ENCODE results near the gene PI4K2B. TPM values are rescaled to one million over a fixed set of nuclear protein-coding genes. Genes with fewer than 3 reads are reported as not detected.

The PI4K2B gene
- total and polyA plus RNA-seq, 7 experiments from 2014 or later = 7.2 to 31.9 (median 11.9) TPM

DNA sequence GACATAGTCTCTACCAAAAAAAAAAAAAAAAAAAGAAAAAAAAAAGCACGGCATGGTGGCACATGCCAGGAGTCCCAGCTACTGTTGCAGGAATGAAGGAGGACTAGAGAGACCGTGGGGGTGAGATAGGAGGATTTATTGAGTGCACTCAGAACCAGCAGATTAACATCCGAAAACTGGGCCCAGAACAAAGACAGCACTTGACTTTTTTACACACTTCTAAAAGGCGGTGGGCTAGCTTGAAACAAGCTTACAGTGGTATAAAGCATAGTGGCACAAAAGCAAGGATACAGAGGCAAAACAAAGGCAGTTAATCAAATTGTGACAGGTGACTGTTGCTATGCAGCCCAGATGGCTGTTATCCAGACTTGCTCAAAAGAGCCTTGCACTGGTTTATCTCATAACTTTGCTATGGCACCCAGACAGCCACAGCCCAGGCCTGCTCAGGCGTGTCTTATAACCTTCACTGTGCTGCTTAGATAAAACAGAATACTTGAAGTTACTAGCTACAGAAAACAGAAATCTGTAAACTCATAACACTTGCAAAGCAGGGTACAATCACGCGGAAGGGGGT lies 9.9 kb upstream of the PI4K2B start:
- POLR2A ChIA-PET = interaction anchor here (1.4 kb wide), 1 partner anchor 10 kb away, joined by 4 read pairs; the partner anchor contains the start of gene PI4K2B
- no peak overlapping the region for H3K27ac Mint-ChIP-seq
- no peaks in the 10 kb centered on the region for H3K27me3 Mint-ChIP-seq
- no peaks in the 10 kb centered on the region for H3K27me3 ChIP-seq (ENCODE audit: control insufficient read depth in 2 of 2, insufficient read depth in 2 of 2, low read length in 2 of 2)
- H3K9me3 ChIP-seq (ENCODE audit: control insufficient read depth in 2 of 3, low read length in 3 of 3) = peaks cover 0 to 61% (median 17%) of the 10 kb centered on the region in 3 experiments
- no peaks in the 10 kb centered on the region for H3K4me1 ChIP-seq (ENCODE audit: control insufficient read depth in 2 of 2, insufficient read depth in 2 of 2, low read length in 2 of 2)
- no peaks in the 10 kb centered on the region for H3K36me3 ChIP-seq (ENCODE audit: control insufficient read depth in 2 of 3, insufficient read depth in 3 of 3, low read length in 3 of 3)
- DNase-seq = peak in 5 of 9 donors; percentile 8 to 31 (median 26)
- no peak for ATAC-seq
- intact Hi-C loops (cut with micrococcal nuclease) = no loop called here
- CTCF ChIA-PET = no interaction called here
- H3K9me3 Mint-ChIP-seq = peaks cover 9 to 97% (median 55%) of the 10 kb centered on the region in 11 donors
- H3K4me3 ChIP-seq (ENCODE audit: low read length) = no peak overlapping the region
- peaks cover 33 to 65% (median 48%) of the 10 kb centered on the region in 5 donors for H3K36me3 Mint-ChIP-seq
- H3K4me3 Mint-ChIP-seq = no peak overlapping the region
- no peak overlapping the region for H3K27ac ChIP-seq (ENCODE audit: low read depth, low read length)
- peaks cover 0 to 2% (median 0%) of the 10 kb centered on the region in 7 donors for H3K4me1 Mint-ChIP-seq

DNA sequence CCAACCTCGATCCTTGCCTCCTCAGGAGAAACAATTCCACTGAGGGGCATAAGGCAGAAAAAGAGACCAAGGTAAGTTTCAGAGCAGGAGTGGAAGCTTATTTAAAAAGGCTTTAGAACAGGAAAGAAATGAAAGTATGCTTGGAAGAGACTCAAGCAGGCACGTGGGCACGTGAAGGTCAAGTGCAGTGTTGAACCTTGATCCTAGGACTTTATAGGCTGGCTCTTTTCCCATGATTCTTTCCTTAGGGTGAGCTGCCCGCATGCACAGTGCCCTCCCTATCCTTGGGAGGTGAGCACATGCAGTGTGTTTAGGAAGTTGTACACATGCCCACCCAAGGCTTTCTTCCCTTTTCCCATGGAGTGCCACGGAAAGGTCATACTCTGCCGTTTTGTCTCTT lies 4.0 kb upstream of the PI4K2B start:
- POLR2A ChIA-PET = no interaction called here
- H3K4me3 Mint-ChIP-seq = peak overlapping the region in 1 of 10 donors; percentile 9
- Histone ChIP-seq H3K27ac (ENCODE audit: low read depth, low read length) (no peak overlapping the region), H3K27me3 (ENCODE audit: control insufficient read depth in 2 of 2, insufficient read depth in 2 of 2, low read length in 2 of 2) (no peaks in the 10 kb centered on the region), H3K4me3 (ENCODE audit: low read length) (no peak overlapping the region), H3K4me1 (ENCODE audit: control insufficient read depth in 2 of 2, insufficient read depth in 2 of 2, low read length in 2 of 2) (peaks cover 6 to 11% of the 10 kb centered on the region in 2 donors), H3K36me3 (ENCODE audit: control insufficient read depth in 2 of 3, insufficient read depth in 3 of 3, low read length in 3 of 3) (peaks cover 0 to 3% (median 0%) of the 10 kb centered on the region in 3 experiments), H3K9me3 (ENCODE audit: control insufficient read depth in 2 of 3, low read length in 3 of 3) (peaks cover 0 to 19% (median 4%) of the 10 kb centered on the region in 3 experiments)
- peaks cover 5 to 45% (median 27%) of the 10 kb centered on the region in 11 donors for H3K9me3 Mint-ChIP-seq
- no peaks in the 10 kb centered on the region for H3K27me3 Mint-ChIP-seq
- H3K36me3 Mint-ChIP-seq = peaks cover 5 to 47% (median 34%) of the 10 kb centered on the region in 5 donors
- no peak for ATAC-seq
- DNase-seq = no peak
- intact Hi-C loops (cut with micrococcal nuclease) = loop anchor here (5.0 to 10.0 kb wide), 4 partner anchors 38 to 1352 kb away; partner anchors contain the start of gene TBC1D19 (in 2 of the 2)
- H3K27ac Mint-ChIP-seq = no peak overlapping the region
- CTCF ChIA-PET = no interaction called here
- H3K4me1 Mint-ChIP-seq = peaks cover 0 to 23% (median 14%) of the 10 kb centered on the region in 7 donors

DNA sequence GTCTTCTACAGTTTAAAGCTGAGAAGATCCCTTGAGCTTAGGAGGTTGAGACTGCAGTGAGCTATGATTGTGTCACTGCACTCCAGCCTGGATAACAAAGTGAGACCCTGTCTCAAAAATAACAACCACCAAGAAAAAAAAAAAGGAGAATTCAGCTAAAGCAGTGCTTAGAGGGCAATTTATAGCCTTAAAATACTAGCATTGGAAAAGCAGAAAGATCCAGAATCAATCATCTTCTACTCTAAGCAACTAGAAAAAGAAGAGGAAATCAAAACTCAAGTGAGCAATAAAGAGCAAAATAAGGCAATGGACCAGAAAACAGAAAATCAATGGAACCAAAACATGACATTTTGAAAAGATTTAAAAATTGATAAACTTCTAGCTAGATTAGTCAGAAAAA lies 639 bp upstream of the PI4K2B start:
- Mint-ChIP-seq H3K36me3 (peaks cover under 1 to 43% (median 25%) of the 10 kb centered on the region in 5 donors), H3K27me3 (no peaks in the 10 kb centered on the region), H3K9me3 (peaks cover 0 to 19% (median 8%) of the 10 kb centered on the region in 11 donors), H3K27ac (peak overlapping the region; percentile 69 to 95 (median 85)), H3K4me1 (peaks cover 15 to 51% (median 38%) of the 10 kb centered on the region in 7 donors), H3K4me3 (peak overlapping the region; percentile 72 to 98 (median 88))
- Histone ChIP-seq H3K9me3 (ENCODE audit: control insufficient read depth in 2 of 3, low read length in 3 of 3) (peaks cover 0 to 2% (median 0%) of the 10 kb centered on the region in 3 experiments), H3K27ac (ENCODE audit: low read depth, low read length) (peak overlapping the region; percentile 89), H3K4me1 (ENCODE audit: control insufficient read depth in 2 of 2, insufficient read depth in 2 of 2, low read length in 2 of 2) (peaks cover 16 to 29% of the 10 kb centered on the region in 2 donors), H3K36me3 (ENCODE audit: control insufficient read depth in 2 of 3, insufficient read depth in 3 of 3, low read length in 3 of 3) (peaks cover 0 to 3% (median 0%) of the 10 kb centered on the region in 3 experiments), H3K4me3 (ENCODE audit: low read length) (peak overlapping the region; percentile 54), H3K27me3 (ENCODE audit: control insufficient read depth in 2 of 2, insufficient read depth in 2 of 2, low read length in 2 of 2) (no peaks in the 10 kb centered on the region)
- DNase-seq = peak in 1 of 9 donors; percentile 8
- no peak for ATAC-seq
- intact Hi-C loops (cut with micrococcal nuclease) = loop anchor here (1.0 to 10.0 kb wide), 5 partner anchors 73 to 1349 kb away; partner anchors contain the start of genes TBC1D19 (in 2 of the 2), SEPSECS (in 1 of the 2) and SMIM20 (in 1 of the 2)
- CTCF ChIA-PET = interaction anchor here (1.7 to 2.0 kb wide), 2 partner anchors 54 to 79 kb away, joined by 6 to 11 read pairs; partner anchors contain the start of gene ZCCHC4
- POLR2A ChIA-PET = interaction anchor here (0.6 to 3.9 kb wide), 4 partner anchors 10 to 79 kb away, joined by 3 to 54 read pairs (median 18); partner anchors contain the start of genes SEPSECS and ZCCHC4

DNA sequence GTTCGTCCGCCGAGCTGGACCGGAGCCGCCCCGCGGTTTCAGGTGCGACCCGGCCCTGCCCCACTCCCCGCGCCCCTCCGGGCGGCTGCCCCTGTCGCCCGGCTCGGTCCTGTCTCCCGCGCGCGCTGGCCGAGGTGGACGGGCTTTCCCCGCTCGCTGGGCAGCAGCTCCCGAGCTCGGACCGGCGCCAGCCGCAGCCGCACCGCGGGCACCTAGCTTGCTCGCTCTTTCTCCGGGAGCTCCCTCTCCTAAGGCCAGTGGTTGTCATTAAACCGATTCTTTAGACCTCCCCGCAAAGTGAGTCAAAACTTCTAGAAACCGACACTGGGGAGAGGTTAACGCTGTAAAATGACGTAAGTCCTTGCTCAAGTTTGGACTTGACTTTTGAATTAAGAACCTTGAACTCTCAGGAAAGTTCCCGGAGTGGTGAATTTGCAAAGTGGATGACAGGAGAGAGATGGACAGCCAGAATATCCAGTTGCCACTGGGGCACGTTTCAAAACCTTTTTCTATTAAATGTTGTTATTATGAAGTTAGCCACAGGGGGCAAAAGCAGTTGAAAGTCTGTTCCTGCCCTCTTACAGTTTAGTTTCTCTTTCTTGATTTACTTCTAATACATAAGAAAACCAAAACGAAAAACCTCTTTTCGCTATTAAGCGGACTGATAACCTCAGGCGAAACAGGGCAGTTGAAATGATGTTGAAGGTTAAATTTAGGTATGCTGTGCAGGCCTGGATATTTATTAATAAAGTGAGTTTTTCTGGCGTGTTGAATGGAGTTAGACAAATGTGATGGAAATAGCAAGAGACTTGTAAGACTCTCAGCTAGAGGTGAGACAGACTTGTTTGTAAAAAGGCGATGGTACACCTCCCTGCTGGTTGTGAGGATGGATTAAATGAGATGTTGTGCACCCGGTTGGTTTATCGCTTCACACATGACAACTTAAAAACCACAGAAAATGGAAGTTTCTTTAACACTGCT lies 847 bp downstream of the PI4K2B start:
- Mint-ChIP-seq H3K4me3 (peak overlapping the region; percentile 86 to 99 (median 94)), H3K27ac (peak overlapping the region; percentile 89 to 98 (median 95)), H3K36me3 (peaks cover 5 to 43% (median 15%) of the 10 kb centered on the region in 5 donors), H3K9me3 (peaks cover 0 to 10% (median 0%) of the 10 kb centered on the region in 11 donors), H3K27me3 (no peaks in the 10 kb centered on the region), H3K4me1 (peaks cover 16 to 57% (median 44%) of the 10 kb centered on the region in 7 donors)
- no peaks in the 10 kb centered on the region for H3K9me3 ChIP-seq (ENCODE audit: control insufficient read depth in 2 of 3, low read length in 3 of 3)
- peak; percentile 70 for ATAC-seq
- ChIA-PET CTCF (interaction anchor here (0.5 to 1.7 kb wide), 6 partner anchors 23 to 254 kb away, joined by 3 to 12 read pairs (median 4); partner anchors contain the start of gene ZCCHC4), POLR2A (interaction anchor here (0.8 to 3.9 kb wide), 6 partner anchors 11 to 77 kb away, joined by 3 to 54 read pairs (median 4); partner anchors contain the start of genes SEPSECS and ZCCHC4)
- peak overlapping the region; percentile 80 for H3K4me3 ChIP-seq (ENCODE audit: low read length)
- peaks cover 16 to 29% of the 10 kb centered on the region in 2 donors for H3K4me1 ChIP-seq (ENCODE audit: control insufficient read depth in 2 of 2, insufficient read depth in 2 of 2, low read length in 2 of 2)
- no peaks in the 10 kb centered on the region for H3K27me3 ChIP-seq (ENCODE audit: control insufficient read depth in 2 of 2, insufficient read depth in 2 of 2, low read length in 2 of 2)
- H3K27ac ChIP-seq (ENCODE audit: low read depth, low read length) = peak overlapping the region; percentile 89
- H3K36me3 ChIP-seq (ENCODE audit: control insufficient read depth in 2 of 3, insufficient read depth in 3 of 3, low read length in 3 of 3) = peaks cover 0 to 3% (median 0%) of the 10 kb centered on the region in 3 experiments
- intact Hi-C loops (cut with micrococcal nuclease) = loop anchor here (1.0 to 10.0 kb wide), 15 partner anchors 18 to 1627 kb away; partner anchors contain the start of genes ANAPC4 (in 2 of the 2), TBC1D19 (in 2 of the 2), ZCCHC4 (in 2 of the 2) and DHX15 (in 1 of the 2)
- DNase-seq = peak; percentile 20 to 76 (median 64)

GRCh38 chr4:25235401-25235800 lies 1.6 kb downstream of the PI4K2B start:
- ChIA-PET CTCF (interaction anchor here (0.5 to 1.7 kb wide), 6 partner anchors 23 to 1489 kb away, joined by 3 to 12 read pairs (median 4); partner anchors contain the start of gene ZCCHC4), POLR2A (interaction anchor here (1.0 to 3.9 kb wide), 3 partner anchors 14 to 77 kb away, joined by 3 to 54 read pairs (median 31); partner anchors contain the start of genes SEPSECS and ZCCHC4)
- H3K9me3 ChIP-seq (ENCODE audit: control insufficient read depth in 2 of 3, low read length in 3 of 3) = no peaks in the 10 kb centered on the region
- Mint-ChIP-seq H3K27me3 (no peaks in the 10 kb centered on the region), H3K36me3 (peaks cover 5 to 42% (median 11%) of the 10 kb centered on the region in 5 donors), H3K27ac (peak overlapping the region; percentile 89 to 98 (median 95)), H3K4me1 (peaks cover 22 to 65% (median 51%) of the 10 kb centered on the region in 7 donors), H3K9me3 (peaks cover 0 to 10% (median 0%) of the 10 kb centered on the region in 11 donors), H3K4me3 (peak overlapping the region; percentile 86 to 99 (median 94))
- H3K27ac ChIP-seq (ENCODE audit: low read depth, low read length) = peak overlapping the region; percentile 89
- intact Hi-C loops (cut with micrococcal nuclease) = loop anchor here (1.0 to 10.0 kb wide), 7 partner anchors 17 to 1621 kb away; no protein-coding TSS in a partner anchor
- peaks cover 16 to 29% of the 10 kb centered on the region in 2 donors for H3K4me1 ChIP-seq (ENCODE audit: control insufficient read depth in 2 of 2, insufficient read depth in 2 of 2, low read length in 2 of 2)
- peaks cover 0 to 3% (median 0%) of the 10 kb centered on the region in 3 experiments for H3K36me3 ChIP-seq (ENCODE audit: control insufficient read depth in 2 of 3, insufficient read depth in 3 of 3, low read length in 3 of 3)
- DNase-seq (no peak), ATAC-seq (no peak)
- H3K27me3 ChIP-seq (ENCODE audit: control insufficient read depth in 2 of 2, insufficient read depth in 2 of 2, low read length in 2 of 2) = no peaks in the 10 kb centered on the region
- H3K4me3 ChIP-seq (ENCODE audit: low read length) = peak overlapping the region; percentile 80
